GM10266 (cell line): ENCODE data around the gene MRPS35.

Experiments used
- DNase-seq: peaks from one replicate; pipeline ENCODE4 v3.0.0; 2012; ENCODE audit errors: extremely low spot score
- CTCF ChIP-seq: IDR thresholded peaks from 2 replicates; pipeline ENCODE4 v1.5.1; 2012; ENCODE audit warnings: mild to moderate bottlenecking, low read depth; ENCODE audit not compliant: control insufficient read depth, insufficient read depth; ENCODE audit errors: missing control alignments

The MRPS35 gene

GRCh38 chr12:27797301-27798025, 86.8 kb downstream of the MRPS35 start:
- no peak for TF ChIP-seq CTCF
- DNase-seq = no peak

- no peak for DNase-seq
- TF ChIP-seq CTCF = no peak
Observed at GRCh38 chr12:27800819-27801218, 90.2 kb downstream of the MRPS35 start.

- TF ChIP-seq CTCF = no peak
Observed at GRCh38 chr12:27801630-27802029, 91.0 kb downstream of the MRPS35 start.

GRCh38 chr12:27802511-27802910, 91.9 kb downstream of the MRPS35 start:
- TF ChIP-seq CTCF = no peak
- no peak for DNase-seq

More at GRCh38 chr12:27801630-27802029, 91.0 kb downstream of the MRPS35 start:
- no peak for DNase-seq

- DNase-seq = no peak
- no peak for TF ChIP-seq CTCF
Observed at GRCh38 chr12:27802936-27803335, 92.3 kb downstream of the MRPS35 start.

- no peak for DNase-seq
- no peak for TF ChIP-seq CTCF
Observed at GRCh38 chr12:27805238-27805637, 94.6 kb downstream of the MRPS35 start.
